Mesothelial cell of epicardium (in vitro differentiated cells): ENCODE data around the gene CCDC137. TPM values are rescaled to one million over a fixed set of nuclear protein-coding genes. Genes with fewer than 3 reads are reported as not detected.

Experiments
- DNase-seq, 2 experiments: peaks; one replicate each; pipeline ENCODE4 v3.0.0; 2021; ENCODE audit warnings: low spot score in 2 of 2; ENCODE audit not compliant: unreplicated experiment in 2 of 2
- H3K27ac Mint-ChIP-seq: 2 replicates; pipeline ENCODE4 v1.8.0; 2021; ENCODE audit warnings: mixed read lengths
- H3K27me3 Mint-ChIP-seq: 2 replicates; pipeline ENCODE4 v1.8.0; 2021; ENCODE audit warnings: low read depth, mixed read lengths
- H3K36me3 Mint-ChIP-seq: 2 replicates; pipeline ENCODE4 v1.8.0; 2021; ENCODE audit warnings: mixed read lengths
- H3K4me1 Mint-ChIP-seq: 2 replicates; pipeline ENCODE4 v1.8.0; 2021; ENCODE audit warnings: mixed read lengths
- H3K4me3 Mint-ChIP-seq: 2 replicates; pipeline ENCODE4 v1.8.0; 2021; ENCODE audit warnings: mild to moderate bottlenecking, moderate library complexity, mixed read lengths
- H3K9me3 Mint-ChIP-seq: 2 replicates; pipeline ENCODE4 v1.8.0; 2021; ENCODE audit warnings: mixed read lengths
- CTCF ChIP-seq: fragments of 200-600 bp; sonication (generic); IDR thresholded peaks from one replicate; pipeline ENCODE4 v1.5.0; 2021; ENCODE audit warnings: antibody characterized with exemption; ENCODE audit not compliant: unreplicated experiment
- total RNA-seq: library from RNA; stranded (reverse); gene quantifications from 3 replicates; pipeline ENCODE4 v1.2.1, GENCODE V29; 2021

The CCDC137 gene
- total RNA-seq, 1 donor from 2014 or later: 19.6 TPM

DNA sequence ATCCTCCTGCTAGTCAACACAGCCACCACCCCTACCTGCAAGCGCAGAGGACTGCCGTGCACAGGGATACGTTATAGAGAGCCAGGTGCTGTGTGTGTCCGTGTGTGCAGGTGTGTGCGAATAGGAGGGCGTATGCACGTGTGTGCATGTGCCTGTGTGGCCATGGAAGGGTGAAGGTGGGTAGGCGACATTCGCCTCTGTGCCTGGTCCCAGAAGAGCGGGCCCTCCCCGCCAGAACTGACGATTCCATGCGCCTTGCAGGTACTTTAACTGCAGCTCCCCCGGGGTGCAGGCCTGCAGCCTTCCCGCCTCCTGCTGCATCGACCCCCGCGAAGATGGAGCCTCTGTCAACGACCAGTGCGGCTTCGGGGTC is 18.9 kb upstream of the CCDC137 start:
- H3K9me3 Mint-ChIP-seq: no peaks in the 10 kb centered on the region
- no peaks in the 10 kb centered on the region for H3K27me3 Mint-ChIP-seq
- H3K4me3 Mint-ChIP-seq: no peak overlapping the region
- no peaks in the 10 kb centered on the region for H3K36me3 Mint-ChIP-seq
- no peak for DNase-seq
- TF ChIP-seq CTCF: no peak
- no peak overlapping the region for H3K27ac Mint-ChIP-seq
- peaks cover 5% of the 10 kb centered on the region for H3K4me1 Mint-ChIP-seq

DNA sequence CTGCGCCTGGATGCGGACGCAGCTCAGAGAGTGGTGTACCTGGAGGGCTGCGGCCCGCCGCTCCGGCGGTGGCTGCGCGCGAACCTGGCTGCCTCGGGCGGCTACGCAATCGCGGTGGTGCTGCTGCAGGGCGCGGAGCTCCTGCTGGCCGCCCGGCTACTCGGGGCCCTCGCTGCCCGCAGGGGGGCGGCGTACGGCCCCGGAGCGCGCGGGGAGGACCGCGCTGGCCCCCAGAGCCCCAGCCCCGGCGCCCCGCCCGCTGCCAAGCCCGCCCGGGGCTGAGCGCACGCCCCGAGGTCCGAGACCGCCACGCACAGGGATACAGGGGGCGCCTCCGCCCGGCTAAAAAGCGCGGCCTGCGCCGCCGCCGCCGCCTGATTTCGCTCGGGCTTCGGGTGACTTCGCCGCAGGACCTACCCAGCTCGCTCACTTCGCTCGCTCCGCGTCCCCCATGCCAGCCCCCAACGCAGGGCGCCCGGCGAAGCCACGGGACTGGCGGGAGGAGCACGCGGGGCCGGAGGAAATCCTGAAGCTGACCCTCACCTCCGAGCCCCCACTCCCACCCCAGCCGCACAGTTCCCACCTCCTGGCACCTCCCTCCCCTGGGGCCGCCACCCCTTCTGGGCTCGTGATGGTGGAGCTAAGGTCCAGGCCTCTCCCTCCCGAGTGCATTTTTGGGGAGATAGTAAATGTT is 18.4 kb upstream of the CCDC137 start:
- Mint-ChIP-seq H3K4me1 (peaks cover 7% of the 10 kb centered on the region), H3K4me3 (no peak overlapping the region), H3K27ac (no peak overlapping the region), H3K36me3 (no peaks in the 10 kb centered on the region), H3K9me3 (no peaks in the 10 kb centered on the region), H3K27me3 (no peaks in the 10 kb centered on the region)
- no peak for TF ChIP-seq CTCF
- DNase-seq: no peak

- Mint-ChIP-seq H3K4me3 (no peak overlapping the region), H3K27me3 (no peaks in the 10 kb centered on the region), H3K4me1 (peaks cover 12% of the 10 kb centered on the region)
These were observed 17.8 kb upstream of the CCDC137 start for GRCh38 chr17:81648707-81649085.

GRCh38 chr17:81650951-81651350 is 15.6 kb upstream of the CCDC137 start:
- H3K4me3 Mint-ChIP-seq: no peak overlapping the region
- H3K36me3 Mint-ChIP-seq: no peaks in the 10 kb centered on the region
- no peak overlapping the region for H3K27ac Mint-ChIP-seq
- H3K27me3 Mint-ChIP-seq: no peaks in the 10 kb centered on the region
- DNase-seq: no peak
- no peaks in the 10 kb centered on the region for H3K9me3 Mint-ChIP-seq
- no peak for TF ChIP-seq CTCF
- H3K4me1 Mint-ChIP-seq: peaks cover 12% of the 10 kb centered on the region

More at GRCh38 chr17:81648707-81649085, 17.8 kb upstream of the CCDC137 start:
- TF ChIP-seq CTCF: no peak
- DNase-seq: no peak
- no peaks in the 10 kb centered on the region for H3K36me3 Mint-ChIP-seq
- H3K9me3 Mint-ChIP-seq: no peaks in the 10 kb centered on the region
- no peak overlapping the region for H3K27ac Mint-ChIP-seq

DNA sequence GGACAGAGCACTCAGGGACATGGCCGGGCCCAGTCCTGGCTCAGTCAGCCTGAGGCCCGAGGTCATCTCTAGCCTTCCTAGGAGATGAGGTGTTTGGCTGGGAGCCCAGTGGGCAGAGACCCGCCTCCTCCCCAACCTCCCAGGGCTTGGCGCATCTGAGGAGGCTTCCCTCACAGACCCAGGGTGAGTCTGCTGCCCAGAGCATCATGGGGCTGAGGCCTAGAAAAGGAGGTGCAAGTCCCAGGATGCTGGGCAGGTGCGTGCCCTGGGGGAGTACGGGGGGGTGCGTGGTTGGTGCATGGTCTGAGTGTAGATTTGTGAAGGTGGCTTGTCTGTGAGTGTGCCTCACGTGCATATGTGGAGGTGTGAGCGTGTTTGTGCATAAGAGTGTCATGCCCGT is 14.8 kb upstream of the CCDC137 start:
- Mint-ChIP-seq H3K36me3 (no peaks in the 10 kb centered on the region), H3K4me3 (no peak overlapping the region), H3K27me3 (no peaks in the 10 kb centered on the region), H3K27ac (no peak overlapping the region), H3K9me3 (no peaks in the 10 kb centered on the region), H3K4me1 (peaks cover 12% of the 10 kb centered on the region)
- DNase-seq: no peak
- TF ChIP-seq CTCF: no peak
